ENCODE measurements around the gene SUPT7L. TPM values are rescaled to one million over a fixed set of nuclear protein-coding genes. Genes with fewer than 3 reads are reported as not detected.

Gene SUPT7L
- total and polyA plus RNA-seq, 2 of the 4 experiments (the other 2 are of a cell fraction) = 16.7 to 33.4 TPM

DNA sequence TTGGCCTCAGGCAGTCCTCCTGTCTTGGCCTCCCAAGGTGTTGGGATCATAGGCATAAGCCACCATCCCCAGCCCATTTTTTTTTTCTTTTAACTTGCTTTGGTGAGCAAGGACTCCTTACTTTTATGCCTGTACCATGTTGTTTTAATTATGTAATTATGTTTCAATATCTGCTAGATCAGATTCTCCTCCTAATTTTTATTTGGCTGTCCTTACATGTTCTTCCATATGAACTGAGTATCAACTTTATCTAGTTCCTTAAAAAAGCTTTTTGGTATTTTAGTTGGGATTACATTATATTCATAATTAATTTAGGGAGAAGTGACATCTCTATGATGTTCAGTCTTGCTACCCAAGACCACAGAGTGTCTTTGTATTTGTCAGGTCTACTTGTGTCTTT is 18.2 kb downstream of the SUPT7L start:
- no peak overlapping the region for H4K91ac ChIP-seq (ENCODE audit: insufficient read depth, low read depth, low read length)
- H2AFZ ChIP-seq (replicated peaks; ENCODE audit: low read length, poor library complexity) = no peak overlapping the region
- BruUV-seq (replicated peaks) = no TSS peak
- H3K27me3 ChIP-seq (ENCODE audit: control insufficient read depth, insufficient read depth, low read length) = no peaks in the 10 kb centered on the region
- TF ChIP-seq BHLHE40 (IDR thresholded peaks at IDR 0.05; ENCODE audit: low read depth, low read length) (no peak), RAD21 (IDR thresholded peaks at IDR 0.05; ENCODE audit: low read length) (no peak), CHD1 (IDR thresholded peaks at IDR 0.05; ENCODE audit: low read depth, low read length) (no peak), MAFK (IDR thresholded peaks at IDR 0.05; ENCODE audit: low read depth, low read length) (no peak), MAZ (IDR thresholded peaks at IDR 0.05; ENCODE audit: borderline replicate concordance, low read depth, low read length) (no peak), FOS (IDR thresholded peaks at IDR 0.05; ENCODE audit: low read depth, low read length) (no peak), SMC3 (IDR thresholded peaks at IDR 0.05; ENCODE audit: low read depth, low read length) (no peak), NFE2L2 (IDR thresholded peaks at IDR 0.05; ENCODE audit: low read depth, low read length) (no peak)
- TF ChIP-seq, protein P1, sequence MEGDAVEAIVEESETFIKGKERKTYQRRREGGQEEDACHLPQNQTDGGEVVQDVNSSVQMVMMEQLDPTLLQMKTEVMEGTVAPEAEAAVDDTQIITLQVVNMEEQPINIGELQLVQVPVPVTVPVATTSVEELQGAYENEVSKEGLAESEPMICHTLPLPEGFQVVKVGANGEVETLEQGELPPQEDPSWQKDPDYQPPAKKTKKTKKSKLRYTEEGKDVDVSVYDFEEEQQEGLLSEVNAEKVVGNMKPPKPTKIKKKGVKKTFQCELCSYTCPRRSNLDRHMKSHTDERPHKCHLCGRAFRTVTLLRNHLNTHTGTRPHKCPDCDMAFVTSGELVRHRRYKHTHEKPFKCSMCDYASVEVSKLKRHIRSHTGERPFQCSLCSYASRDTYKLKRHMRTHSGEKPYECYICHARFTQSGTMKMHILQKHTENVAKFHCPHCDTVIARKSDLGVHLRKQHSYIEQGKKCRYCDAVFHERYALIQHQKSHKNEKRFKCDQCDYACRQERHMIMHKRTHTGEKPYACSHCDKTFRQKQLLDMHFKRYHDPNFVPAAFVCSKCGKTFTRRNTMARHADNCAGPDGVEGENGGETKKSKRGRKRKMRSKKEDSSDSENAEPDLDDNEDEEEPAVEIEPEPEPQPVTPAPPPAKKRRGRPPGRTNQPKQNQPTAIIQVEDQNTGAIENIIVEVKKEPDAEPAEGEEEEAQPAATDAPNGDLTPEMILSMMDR (conservative IDR thresholded peaks at IDR 0.05; ENCODE audit: low read depth, low read length) = no peak
- TF ChIP-seq, protein P2, sequence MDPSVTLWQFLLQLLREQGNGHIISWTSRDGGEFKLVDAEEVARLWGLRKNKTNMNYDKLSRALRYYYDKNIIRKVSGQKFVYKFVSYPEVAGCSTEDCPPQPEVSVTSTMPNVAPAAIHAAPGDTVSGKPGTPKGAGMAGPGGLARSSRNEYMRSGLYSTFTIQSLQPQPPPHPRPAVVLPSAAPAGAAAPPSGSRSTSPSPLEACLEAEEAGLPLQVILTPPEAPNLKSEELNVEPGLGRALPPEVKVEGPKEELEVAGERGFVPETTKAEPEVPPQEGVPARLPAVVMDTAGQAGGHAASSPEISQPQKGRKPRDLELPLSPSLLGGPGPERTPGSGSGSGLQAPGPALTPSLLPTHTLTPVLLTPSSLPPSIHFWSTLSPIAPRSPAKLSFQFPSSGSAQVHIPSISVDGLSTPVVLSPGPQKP (IDR thresholded peaks at IDR 0.05; ENCODE audit: borderline replicate concordance, low read depth, low read length) = no peak
- intact Hi-C loops (cut with micrococcal nuclease) (no loop called here), dilution Hi-C loops (cut with HindIII; ENCODE audit: low sequenced_read_pairs, unreplicated experiment) (no loop called here), in situ Hi-C loops (cut with MboI; ENCODE audit: low sequenced_read_pairs) (no loop called here)
- H2BK15ac ChIP-seq (ENCODE audit: low read depth, low read length) = no peak overlapping the region
- H3K4me1 ChIP-seq (ENCODE audit: control insufficient read depth, insufficient read depth, low read length) = no peaks in the 10 kb centered on the region
- H2AK9ac ChIP-seq (replicated peaks; ENCODE audit: low read depth, low read length, poor library complexity) = no peak overlapping the region
- no peak overlapping the region for H2BK20ac ChIP-seq (ENCODE audit: low read depth, low read length)
- ChIA-PET POLR2A (ENCODE audit: unreplicated experiment) (interaction anchor here (0.6 kb wide), 1 partner anchor 251 kb away, joined by 5 read pairs; no protein-coding TSS in a partner anchor), CTCF (no interaction called here)
- ATAC-seq (ENCODE audit: low read depth) (no peak), DNase-seq (no peak)
- H3K4ac ChIP-seq (ENCODE audit: low read depth, low read length) = no peak overlapping the region
- H3K79me1 ChIP-seq (ENCODE audit: low read depth in 1 of 2, low read length in 2 of 2) = peaks cover 3 to 4% of the 10 kb centered on the region in 2 experiments; a peak in 2 of 4 replicates
- H3K56ac ChIP-seq (ENCODE audit: extremely low read depth, insufficient read depth, low read length) = no peak overlapping the region
- H3K9me3 ChIP-seq (ENCODE audit: control insufficient read depth, insufficient read depth, low read length) = no peaks in the 10 kb centered on the region
- H2BK120ac ChIP-seq (ENCODE audit: low read depth, low read length) = no peak overlapping the region
- H3K4me3 ChIP-seq (ENCODE audit: insufficient read depth, low read depth, low read length) = no peak overlapping the region
- H3K14ac ChIP-seq (replicated peaks; ENCODE audit: low read depth, low read length) = no peak overlapping the region
- H2BK5ac ChIP-seq (ENCODE audit: low read depth, low read length, poor library complexity, severe bottlenecking) = no peak overlapping the region
- no peak overlapping the region for H3K9ac ChIP-seq (ENCODE audit: low read depth, low read length)
- no peak overlapping the region for H4K5ac ChIP-seq (ENCODE audit: low read depth, low read length)
- peaks cover 2% of the 10 kb centered on the region for H4K20me1 ChIP-seq (ENCODE audit: insufficient read depth, low read length)
- no peak overlapping the region for H3K18ac ChIP-seq (ENCODE audit: low read depth, low read length)
- 0 out of 2 replicates have a peak, but pooled peaks cover 2% of the 10 kb centered on the region for H3K9me1 ChIP-seq (ENCODE audit: insufficient read depth, low read length)
- H3K23ac ChIP-seq (ENCODE audit: low read depth, low read length) = no peak overlapping the region
- no peak overlapping the region for H4K8ac ChIP-seq (ENCODE audit: low read depth in 2 of 2, low read length in 2 of 2)
- H3K4me2 ChIP-seq (ENCODE audit: low read depth, low read length) = no peak overlapping the region
- H3K36me3 ChIP-seq (ENCODE audit: control insufficient read depth, insufficient read depth, low read length) = peaks cover 30% of the 10 kb centered on the region
- H3K27ac ChIP-seq (ENCODE audit: insufficient read depth, low read length) = no peak overlapping the region
- no peak overlapping the region for H2AK5ac ChIP-seq (ENCODE audit: low read depth, low read length)
